ENCODE data around the gene PHLDA3.
"Not testable (repeated sequence)": the region's sequence is repeated elsewhere in the genome, so short reads cannot be mapped to it uniquely, and the experiment has no call there.

Gene PHLDA3

DNA sequence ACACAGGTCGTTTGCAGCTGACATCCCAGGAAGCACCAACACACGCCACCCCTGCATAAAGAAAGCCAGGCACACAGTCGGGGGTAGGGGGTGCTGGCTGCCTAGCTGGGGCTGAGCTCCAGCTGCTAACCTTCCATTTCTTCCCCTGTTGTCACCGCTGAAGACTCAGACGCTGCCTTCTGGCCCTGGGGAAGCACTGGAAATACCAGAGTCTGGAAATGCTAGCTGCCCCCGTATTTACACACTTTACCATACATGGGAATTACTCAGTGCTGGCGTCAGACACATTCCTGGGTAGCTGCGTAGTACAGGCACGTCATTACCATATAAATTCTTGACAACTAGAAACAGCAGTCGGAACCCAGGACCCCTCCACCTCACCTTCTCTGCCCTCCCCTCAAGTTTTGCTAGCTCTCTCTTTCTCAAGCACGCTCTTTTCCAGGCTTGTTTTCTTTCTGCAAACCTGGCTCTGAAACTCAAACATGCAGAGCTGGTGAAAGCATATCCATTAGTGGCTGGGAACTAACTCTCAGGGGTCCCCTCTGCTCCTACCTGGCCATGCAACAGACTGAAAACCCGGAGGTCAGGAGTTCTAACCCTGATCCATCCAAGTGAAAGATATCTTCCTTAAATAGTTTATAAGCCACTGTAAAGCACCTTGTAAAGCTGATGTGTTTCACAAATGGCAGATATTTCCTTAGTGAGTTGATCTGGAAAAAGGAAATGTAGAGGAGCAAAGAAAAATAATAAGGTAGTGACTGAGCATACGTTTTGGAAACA, 34.6 kb upstream of the PHLDA3 start:
- DNase-seq, result peak; percentile 29

DNA sequence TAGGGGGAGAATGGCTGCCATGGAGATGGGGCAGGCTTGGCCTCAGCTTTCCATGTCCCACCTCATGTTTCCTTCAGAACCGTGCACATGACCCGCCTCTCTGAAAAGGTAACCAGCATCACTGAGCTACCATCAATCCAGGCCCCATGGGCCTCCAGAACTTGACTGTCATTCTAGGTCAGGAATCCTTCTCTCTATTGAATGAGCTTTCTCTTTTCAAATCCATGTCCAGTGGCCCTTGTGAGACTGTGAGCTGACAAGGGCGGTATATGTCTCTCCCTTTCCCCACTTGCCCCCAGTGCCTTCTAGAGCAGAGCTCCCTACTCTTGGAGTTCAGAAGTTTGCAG, 33.5 kb upstream of the PHLDA3 start:
- DNase-seq, result no peak

DNA sequence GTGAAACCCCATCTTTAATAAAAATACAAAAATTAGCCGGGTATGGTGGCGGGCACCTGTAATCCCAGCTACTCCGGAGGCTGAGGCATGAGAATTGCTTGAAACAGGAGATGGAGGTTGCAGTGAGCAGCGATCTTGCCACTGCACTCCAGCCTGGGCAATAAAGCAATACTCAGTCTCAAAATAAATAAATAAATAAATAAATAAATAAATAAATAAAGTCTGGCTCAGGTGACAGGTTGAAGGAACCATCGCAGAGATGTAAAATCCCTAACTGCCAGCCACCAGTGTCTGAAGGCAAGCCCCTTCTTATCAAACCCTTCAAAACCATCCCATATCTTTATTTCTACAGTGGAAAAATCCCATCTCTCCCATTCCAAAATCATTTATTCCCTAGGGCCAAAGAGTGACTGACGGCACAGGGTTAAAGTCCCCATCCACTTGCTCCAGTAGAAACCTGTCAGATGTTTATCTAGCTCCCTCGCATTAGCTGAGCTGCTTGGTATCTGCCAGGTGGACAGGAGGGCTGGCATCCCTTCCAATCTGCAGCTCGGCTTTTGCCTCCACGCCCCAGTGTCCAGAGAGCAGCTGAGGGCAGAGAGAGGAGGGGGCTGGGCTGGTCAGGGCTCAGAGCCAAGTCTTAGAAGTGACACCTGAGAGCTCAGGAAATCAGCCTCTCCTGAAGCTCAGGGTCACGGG, 33.0 kb upstream of the PHLDA3 start:
- DNase-seq, result peak; percentile 88

DNA sequence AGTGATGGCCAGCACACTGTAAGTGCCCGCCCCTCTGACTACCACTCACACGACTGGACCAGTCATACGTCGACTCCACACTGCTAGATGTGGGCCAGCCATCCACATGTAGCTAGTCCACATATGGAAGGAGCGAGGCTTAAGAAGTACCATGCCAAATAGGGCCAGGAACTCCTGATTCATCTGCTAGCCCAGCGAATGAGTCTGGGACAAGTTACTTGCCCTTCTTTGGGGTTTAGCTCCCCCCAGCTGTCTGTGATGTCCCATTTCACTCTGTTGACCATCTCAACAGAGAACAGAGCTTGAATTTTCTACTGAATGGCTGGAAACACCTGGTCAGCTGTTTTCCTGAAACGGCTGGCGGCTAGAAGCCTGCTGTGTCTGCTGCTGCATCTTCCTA, 32.2 kb upstream of the PHLDA3 start:
- no peak for DNase-seq

DNA sequence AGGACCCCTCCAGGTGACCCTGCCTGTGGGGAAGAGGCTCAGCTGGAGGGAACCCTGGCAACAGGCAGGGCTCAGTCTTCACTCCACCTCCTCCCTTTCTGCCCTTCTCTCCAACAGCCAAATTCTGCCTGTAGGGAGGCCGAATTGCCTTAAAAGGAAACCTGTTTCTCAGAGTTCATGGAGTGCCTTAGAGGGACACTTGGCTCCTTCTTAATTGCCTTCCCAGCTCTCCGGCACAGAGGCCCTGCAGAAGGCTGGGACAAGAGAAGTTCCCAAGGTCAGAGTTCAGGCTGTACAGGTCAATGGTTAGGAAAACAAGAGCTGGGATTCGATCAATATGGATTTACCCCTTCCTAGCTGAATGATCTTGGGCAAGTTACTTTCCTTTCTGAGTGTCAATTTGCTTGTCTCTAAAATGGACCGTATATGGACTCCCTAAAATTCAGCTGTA, 31.7 kb upstream of the PHLDA3 start:
- no peak for DNase-seq

DNA sequence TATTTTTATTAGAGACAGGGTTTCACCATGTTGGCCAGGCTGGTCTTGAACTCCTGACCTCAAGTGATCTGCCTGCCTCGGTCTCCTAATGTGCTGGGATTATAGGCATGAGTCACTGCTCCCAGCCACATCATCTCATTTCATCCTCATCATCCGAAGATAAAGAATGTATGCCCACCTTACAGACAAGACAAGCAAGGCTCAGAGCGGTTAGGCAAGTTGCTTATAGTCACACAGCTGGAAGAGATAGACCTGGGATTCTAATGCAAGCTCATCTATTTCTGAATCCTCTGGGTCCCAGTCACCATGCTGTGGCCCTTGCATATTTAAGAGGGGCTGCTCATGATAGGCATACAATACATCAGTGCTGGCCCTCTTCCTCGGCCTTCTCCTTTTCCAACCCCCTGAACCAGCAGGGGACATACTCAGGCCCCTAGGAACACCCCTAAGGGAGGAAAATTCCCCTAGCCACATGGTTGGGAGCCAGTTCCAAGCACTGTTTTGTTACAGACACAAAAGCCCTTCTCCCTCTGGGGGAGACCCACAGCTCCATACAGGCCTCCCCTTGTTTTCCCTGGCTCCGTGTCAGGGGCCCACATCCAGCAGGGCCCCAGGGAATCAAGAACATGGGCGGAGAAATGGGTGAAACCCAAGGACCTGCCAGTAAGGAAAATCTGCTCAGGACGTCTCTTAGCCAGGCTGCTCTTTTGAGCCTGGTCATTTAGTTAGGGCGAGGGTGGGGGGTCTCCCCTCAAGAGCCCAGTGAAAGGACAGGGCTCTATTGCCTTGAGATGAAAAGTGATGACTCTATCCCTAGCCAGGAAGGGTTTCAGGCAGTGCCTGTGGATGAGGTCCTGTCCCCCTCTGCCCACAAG, 31.0 kb upstream of the PHLDA3 start:
- no peak for DNase-seq

DNA sequence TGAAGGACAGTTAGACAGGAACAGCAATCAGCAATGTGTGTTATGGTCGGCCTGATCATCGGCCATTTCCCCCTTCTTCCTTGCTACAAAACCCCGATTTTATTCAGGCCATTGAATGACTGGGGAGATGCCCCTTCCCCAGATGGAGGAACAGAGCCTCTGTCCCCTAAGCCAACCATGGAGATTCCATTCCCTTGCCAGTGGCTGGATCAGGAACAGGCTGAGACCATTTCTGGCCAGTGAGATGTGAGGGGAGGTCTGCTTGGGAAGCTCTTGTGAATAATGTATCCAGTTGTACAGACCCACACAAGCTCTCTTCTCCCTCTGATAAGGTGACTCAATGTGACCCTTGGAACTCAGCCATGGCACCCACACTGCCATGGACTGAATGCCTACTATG, 30.2 kb upstream of the PHLDA3 start:
- no peak for DNase-seq

DNA sequence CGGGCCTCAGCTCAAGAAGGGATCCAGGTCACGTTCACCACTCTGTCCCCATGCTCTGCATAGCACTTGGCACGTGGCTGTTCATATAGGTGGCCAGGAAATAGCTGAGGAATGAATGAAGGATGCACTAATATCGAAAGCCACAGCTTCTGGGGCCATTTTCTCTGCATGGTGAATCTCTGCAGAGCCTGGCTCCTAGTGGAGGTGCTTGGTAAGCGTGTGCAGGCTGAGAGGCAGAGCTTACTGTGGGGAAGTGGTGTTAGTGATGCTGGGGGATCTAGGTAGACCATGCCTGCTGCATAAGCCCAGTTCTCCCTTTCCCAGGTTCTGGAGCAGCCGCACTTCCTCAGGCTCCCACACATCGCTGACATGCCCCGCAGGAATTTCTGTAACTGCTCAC, 29.6 kb upstream of the PHLDA3 start:
- DNase-seq, result no peak

DNA sequence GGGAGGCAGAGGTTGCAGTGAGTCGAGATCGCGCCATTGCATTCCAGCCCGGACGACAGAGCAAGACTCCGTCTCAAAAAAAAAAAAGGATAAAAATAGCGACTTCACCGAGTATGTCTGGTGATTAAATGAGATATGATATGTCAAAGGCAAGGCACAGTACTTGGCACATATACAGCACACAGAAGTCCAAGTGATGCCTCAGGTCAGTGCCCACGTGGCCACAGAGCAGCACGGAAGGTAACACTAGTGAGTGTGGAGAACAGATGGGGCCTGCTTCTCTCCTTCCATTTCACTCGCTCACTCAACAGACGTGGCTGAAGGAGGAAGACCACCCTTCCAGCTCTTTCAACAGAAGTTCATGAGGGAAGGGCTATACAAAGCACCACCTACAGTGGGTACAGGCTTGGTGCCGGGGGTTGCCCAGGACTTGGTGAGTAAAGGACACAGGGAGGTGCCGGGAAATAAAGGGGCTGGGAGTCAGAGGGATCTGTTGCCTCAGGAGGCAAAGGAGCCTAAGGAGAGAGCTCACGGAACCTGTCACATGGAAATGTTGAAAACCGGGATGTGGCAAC, 29.0 kb upstream of the PHLDA3 start:
- no peak for DNase-seq

DNA sequence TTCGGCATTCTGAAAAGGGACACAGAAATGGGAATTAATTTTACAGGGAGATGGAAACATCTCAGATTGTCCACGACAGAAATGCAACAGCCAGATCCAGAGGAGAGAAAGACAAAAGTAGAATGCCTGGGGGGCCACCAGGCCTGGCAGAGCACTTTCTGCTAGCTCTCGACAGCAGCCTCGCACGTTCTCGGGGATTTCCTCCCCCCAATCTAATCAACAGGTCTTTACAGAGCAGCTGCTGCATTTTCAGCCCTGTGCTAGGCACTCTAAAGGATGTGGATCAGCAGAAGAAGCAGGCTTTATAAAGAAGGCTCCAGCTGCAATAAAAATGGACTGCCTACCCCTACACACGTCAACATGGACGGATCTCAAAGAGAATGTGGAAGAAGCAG, 27.3 kb upstream of the PHLDA3 start:
- no peak for DNase-seq

DNA sequence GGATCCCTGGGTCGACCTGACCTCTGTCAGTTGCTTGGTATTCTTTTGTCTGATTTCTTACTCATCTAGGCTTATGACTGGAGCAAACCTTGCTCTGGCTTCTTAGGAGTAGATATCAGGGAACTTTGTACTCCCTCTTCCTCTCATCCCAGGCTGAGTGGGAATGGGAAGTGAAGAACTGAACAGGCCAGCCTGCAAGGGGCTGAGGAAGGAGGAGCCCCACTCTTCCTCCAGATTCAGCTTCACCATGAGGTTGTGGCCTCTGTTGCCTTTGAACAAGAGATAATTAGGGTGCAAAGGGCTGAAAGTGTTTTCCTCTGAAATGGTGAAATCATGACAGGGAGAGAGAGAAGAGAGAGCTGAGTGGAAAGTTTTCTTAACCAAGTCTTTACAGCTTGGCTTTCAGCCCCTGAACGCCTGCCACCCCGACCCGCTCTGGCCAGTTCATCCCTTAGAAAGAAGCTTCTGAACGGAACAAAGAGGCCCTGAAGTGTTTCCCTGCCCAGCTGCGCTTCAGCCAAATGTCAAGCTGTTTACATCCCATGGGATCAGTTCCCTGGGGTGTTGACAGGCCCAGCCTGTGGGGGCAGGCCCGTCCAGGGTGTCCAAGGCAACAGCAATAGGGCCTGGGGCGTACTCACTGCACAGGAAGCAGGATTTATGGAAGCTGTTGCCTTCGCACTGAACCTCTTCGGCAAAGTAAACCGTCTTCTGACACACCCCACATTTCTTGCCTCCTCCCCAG, 26.7 kb upstream of the PHLDA3 start:
- peak; percentile 92 for DNase-seq

DNA sequence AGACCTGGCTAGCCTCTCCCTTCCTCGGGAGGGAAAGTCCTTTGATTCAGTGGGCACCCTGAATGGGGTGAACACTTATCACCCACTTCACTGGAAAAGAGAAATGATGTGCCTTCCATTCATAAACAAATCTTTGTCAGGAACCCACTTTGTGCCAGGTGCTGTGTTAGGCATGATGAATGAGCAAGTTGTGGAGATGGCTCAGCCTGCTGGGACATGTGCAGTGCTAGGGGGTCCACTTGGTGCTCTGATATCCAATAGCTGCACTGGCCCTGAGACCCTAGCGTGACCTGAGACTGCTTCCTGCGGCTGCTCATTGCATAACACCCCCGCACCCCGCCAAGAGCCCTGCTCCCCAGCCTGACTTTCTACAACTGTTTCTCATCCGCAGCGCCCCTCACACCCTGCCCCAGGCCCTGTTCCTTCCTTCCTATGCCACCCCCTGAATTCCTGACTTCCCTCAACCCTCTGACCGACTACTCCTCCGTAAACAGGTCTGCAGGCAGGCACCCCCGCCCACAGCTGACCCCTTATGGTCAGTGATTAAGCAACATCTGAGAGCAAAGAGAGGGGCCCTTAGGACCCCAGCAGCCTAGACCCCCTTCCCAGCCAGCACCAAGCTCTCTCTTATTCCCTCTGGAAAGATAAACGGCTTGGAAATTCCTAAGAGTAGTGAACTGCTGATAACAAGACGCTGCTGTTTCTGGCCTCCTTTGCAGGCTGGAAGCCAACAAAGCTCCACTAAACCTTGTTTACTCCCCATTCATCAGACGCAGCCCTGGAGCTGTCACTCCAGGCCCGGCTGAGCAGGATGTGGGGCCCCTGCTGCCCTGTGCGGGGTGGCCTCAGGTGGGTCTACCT, 25.0 kb upstream of the PHLDA3 start:
- no peak for DNase-seq

DNA sequence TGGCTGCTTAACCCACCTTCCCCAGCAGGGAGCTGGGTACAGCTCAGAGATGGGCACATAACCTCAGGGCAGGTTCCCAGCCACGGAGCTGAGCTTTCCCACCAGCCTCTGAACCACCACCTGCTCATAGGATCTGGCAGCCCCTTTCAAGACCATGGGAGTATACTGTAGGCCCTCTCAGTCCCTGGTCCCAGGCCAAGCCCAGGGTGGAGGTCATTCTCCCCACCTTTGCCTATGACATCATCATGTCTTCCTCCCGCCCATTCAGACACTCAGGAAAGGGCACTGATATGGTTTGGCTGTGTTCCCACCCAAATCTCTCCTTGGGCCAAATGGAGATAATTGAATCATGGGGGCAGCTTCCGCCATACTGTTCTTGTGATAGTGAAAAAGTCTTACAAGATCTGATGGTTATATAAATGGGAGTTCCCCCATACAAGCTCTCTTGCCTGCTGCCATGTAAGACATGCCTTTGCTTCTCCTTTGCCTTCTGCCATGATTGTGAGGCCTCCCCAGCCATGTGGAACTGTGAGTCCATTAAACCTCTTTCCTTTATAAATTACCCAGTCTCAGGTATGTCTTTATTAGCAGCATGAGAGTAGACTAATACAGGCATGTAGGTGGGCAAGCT, 24.2 kb upstream of the PHLDA3 start:
- not testable (repeated sequence) for DNase-seq

DNA sequence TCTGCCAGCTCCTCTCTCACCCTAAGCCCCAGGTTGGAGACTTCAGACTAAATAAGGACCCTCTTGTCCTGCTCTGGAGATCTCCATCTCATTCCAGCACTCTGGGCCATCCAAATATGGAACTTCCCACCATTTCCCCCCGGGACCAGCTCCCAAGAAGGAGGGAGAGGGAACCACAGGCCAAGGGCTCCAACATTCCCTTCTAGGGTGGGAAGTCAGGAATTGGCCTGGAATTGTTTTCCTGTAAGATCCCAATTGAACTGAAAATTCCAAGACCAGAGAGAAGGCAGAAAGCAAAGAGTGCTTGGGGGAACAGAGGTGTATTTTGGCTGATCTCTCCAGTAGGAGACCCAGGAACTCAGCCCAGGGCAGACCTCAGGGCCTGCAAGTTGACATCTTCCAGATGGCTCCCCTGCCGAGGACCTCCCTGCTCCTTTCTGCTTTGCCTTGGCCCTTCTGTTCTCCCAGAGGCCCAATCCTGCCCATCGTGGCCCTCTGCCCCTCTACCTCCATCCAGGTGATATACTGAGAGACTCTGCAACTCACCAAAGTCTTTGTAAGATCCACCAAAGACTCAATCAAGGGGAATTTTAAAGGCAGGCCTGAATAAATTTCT, 23.0 kb upstream of the PHLDA3 start:
- no peak for DNase-seq

DNA sequence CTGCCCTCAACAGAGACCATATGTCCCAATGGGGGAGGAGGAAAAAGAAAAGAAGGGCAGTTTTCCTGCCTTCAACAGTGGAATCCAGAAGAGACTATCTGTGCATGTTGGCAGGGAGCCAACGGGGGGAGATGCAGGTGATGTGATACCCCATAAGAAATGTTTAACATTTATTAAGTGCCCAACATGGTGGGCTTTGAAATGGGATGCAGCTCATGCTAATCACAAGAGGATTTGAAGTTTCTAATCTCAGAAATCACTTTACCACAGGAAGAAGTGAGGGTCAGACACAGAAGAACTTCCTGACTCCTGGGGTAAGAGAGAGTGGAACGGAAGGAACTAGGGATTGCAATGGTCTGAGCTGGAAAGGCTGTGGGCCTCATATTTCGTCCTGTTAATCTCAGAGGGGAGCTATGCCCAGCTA, 21.7 kb upstream of the PHLDA3 start:
- no peak for DNase-seq

DNA sequence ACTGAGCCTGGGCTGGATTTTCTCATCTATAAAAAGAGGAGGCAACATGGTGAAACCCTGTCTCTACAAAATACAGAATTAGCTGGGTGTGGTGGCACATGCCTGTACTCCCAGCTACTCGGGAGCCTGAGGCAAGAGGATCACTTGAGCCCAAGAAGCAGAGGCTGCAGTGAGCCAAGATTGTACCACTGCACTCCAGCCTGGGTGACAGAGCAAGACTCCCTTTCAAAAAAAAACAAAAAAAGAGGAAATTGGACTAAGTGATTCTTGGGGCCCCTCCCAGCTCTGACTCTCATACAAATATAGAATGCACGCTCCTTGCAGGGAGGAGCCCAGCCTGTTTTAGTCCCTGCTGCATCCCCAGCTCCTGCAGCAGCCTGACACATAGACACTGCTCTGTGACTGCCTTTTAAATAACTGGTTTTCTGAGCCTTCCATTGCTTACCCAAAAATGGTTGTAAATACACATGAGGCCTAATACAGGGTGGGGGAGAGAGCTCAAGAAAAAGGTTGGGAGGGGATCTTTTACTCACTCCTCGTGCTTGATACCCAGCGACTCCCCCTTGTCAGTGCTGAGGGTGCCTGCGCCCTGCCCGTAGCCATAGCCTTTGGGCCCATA, 20.8 kb upstream of the PHLDA3 start:
- DNase-seq, result no peak

DNA sequence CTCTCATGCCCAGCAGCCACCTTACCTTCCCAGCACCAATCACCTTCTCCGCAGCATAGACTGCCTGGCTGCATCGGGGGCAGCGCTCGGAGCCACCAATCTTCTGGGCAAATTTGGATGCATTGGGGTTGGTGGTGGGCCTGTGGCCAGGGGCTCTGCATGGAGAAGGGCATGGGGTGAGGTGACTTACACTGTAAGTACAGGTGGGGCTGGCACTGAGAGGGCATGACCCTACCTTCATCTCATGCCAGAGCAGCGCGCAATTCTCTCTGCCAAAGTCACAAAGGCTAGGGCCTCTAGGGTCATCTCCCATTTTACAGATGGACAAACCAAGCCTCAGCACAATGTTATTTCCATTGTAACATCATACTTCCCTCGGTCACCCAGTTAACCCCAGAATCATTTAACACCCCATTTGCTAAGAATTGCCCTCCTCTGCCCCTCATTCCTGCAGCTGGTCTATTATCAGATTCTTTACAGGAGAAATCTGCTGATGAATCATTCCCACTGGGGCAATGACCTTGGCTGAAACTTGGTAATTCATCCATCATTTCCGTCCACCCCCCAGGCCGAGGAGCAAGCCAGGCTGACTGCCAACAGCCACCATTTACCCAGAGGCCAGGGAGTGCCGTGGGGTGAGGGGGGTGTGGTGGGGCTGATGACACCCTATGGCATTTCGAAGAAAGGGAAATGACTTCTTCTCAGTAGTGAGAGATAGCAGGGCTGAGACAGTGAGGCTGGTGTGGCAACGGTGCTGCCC, 20.0 kb upstream of the PHLDA3 start:
- DNase-seq, result no peak

DNA sequence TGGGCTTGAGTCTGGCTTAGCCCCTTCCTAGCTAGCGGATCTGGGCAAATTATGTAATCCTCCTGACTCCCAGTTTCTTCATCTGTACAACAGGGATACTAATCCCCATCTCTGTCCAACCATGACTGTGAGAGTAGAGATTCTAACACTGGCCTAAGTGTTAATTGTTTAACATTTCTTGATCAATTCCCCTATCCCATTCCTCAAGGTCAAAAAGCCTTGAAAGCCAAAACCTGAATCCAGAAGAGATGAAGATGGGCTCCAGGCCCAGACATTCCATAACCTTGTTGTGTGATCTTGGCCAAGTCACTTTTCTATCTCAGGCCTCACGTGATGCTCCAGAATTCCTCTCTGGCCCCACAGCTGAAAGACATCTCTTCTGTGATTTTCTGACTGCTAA, 18.8 kb upstream of the PHLDA3 start:
- DNase-seq, result no peak

DNA sequence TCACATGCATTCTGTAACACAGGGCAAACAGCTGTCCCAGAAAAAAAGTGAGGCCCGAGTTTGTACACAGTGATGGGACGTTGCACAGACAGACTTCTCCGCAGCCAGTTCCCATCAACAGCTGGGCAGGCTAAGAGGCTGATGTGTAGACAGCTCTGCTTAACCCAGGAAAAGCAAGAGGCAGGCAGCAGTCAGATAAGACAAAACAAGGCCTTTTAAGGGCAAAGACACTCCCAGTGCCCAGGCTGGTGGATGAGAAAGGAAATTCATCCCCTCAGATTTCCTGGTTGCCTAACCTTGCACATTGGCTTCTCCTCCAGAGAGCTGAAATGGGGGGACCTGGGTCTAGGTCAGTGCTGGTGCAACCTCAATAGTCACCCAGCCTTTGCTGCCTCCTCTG, 17.2 kb upstream of the PHLDA3 start:
- no peak for DNase-seq

All from NCI-H1092 (cell line).